NCI-H2196 (cell line): ENCODE data around the gene WASHC2A.
"Not testable (repeated sequence)": the region's sequence is repeated elsewhere in the genome, so short reads cannot be mapped to it uniquely, and the experiment has no call there.

Experiments used
- DNase-seq: peaks from one replicate; lab custom pipeline; 2025; ENCODE audit not compliant: unreplicated experiment; lab: John Stamatoyannopoulos, UW

The WASHC2A gene

GRCh38 chr10:50143512-50144174 is 75.9 kb downstream of the WASHC2A start:
- DNase-seq = not testable (repeated sequence)

GRCh38 chr10:50145575-50145974 is 77.8 kb downstream of the WASHC2A start:
- not testable (repeated sequence) for DNase-seq

DNA sequence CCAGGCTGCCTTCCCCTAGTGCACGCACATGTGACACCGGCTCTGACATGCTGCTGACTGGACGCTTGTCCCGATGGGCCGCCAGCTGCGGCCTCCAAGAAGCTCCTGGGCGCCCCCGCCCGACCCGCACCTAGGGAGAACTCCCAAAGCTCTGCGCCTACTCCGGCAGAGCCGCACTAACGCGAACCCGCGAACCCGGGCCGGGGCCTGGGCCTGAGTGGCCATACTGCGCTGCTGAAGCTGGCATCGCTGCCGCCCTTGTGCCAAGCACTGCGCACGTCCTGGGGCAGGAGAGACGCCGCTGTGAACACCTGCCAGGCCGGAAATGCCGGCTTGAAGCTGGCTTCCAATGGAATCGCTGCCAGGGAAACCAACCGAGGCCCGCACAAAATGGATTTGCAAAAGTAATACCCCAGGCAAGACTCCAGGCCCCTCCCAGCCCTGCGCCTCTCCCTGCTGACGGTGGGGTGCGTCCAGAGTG is 85.1 kb downstream of the WASHC2A start:
- no peak for DNase-seq

- not testable (repeated sequence) for DNase-seq
Measured at GRCh38 chr10:50157868-50158267, 90.1 kb downstream of the WASHC2A start.

DNA sequence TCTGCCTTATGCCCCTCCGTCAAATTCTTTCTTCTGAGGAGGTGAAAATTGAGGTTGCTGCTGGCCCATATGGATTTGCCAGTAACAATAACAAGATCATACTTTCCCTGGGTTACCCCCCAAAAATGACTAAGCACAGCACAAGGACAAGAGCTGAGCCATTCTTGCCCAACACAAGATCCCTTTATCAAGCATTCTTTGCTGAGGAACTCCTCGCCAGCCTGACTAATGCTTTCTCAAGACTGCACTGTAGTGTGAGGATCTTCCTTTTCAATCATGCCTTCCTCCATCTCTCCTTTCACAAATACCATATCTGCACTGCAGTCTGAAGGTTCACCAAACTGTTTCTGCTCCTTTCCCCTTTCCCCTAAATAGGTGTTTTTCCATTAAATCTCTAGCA is 92.1 kb downstream of the WASHC2A start:
- not testable (repeated sequence) for DNase-seq

- DNase-seq = not testable (repeated sequence)
Measured at GRCh38 chr10:50165038-50165437, 97.3 kb downstream of the WASHC2A start.

- DNase-seq = not testable (repeated sequence)
Measured at GRCh38 chr10:50167833-50168232, 100.1 kb downstream of the WASHC2A start.

- not testable (repeated sequence) for DNase-seq
Measured at GRCh38 chr10:50169506-50169905, 101.8 kb downstream of the WASHC2A start.

DNA sequence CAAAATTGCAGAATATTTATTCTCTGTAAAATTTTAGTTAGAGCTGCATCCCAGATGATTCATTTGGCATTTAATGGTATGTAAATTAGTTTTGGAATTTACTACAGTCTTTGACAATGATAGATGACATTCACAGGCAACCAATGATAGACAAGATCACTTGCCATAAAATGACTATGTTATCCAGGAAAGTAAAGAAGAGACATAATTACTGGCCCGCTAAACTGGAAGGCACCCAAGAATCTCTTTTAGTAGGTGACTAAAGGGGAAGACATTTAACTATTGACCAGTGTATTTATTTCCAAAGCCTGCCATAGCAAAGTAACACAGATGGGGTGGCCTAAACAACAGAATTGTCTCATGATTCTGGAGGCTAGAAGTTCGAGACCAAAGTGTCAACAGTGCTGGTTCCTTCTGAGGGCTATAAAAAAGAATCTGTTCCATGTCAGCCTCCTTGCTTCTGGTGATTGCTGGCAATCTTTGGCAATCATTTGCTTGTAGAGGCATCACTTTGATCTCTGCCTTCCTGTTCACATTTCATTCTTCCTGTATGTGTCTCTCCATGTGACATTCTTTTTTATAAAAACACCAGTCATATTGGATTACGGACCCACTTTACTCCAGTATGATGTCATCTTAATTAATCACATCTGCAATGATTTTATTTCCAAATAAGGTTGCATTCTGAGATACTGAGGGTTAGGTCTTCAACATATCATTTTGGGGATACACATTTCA is 107.2 kb downstream of the WASHC2A start:
- not testable (repeated sequence) for DNase-seq
